HL-60 (cell line): ENCODE data around the gene DOHH.
"Not testable (repeated sequence)": the region's sequence is repeated elsewhere in the genome, so short reads cannot be mapped to it uniquely, and the experiment has no call there.

ENCODE experiments used
- DNase-seq, 2 experiments: peaks; one replicate each; pipeline ENCODE4 v3.0.0-alpha.2; 2010 to 2020; ENCODE audit warnings: low read depth in 1 of 2, low spot score in 1 of 2
- H3K27ac ChIP-seq: fragments of 250-450 bp; sonication (Bioruptor Pico); replicated peaks from 2 replicates; pipeline ENCODE4 v1.5.1; 2020; ENCODE audit warnings: mild to moderate bottlenecking, moderate library complexity
- H3K27me3 ChIP-seq: fragments of 250-450 bp; sonication (Bioruptor Pico); 2 replicates; pipeline ENCODE4 v1.5.1; 2021; ENCODE audit warnings: mild to moderate bottlenecking, moderate library complexity; ENCODE audit not compliant: insufficient read depth, poor library complexity, severe bottlenecking
- H3K4me3 ChIP-seq: replicated peaks from 2 replicates; pipeline ENCODE4 v1.5.1; 2011; ENCODE audit warnings: mild to moderate bottlenecking, control low read depth, low read length; ENCODE audit not compliant: insufficient read depth
- CTCF ChIP-seq: IDR thresholded peaks from one replicate; pipeline ENCODE4 v1.5.1; 2011; ENCODE audit warnings: low read length, control low read depth, inconsistent platforms; ENCODE audit not compliant: insufficient read depth
- GABPA ChIP-seq: IDR thresholded peaks from 2 replicates; pipeline ENCODE4 v1.6.1; 2012; ENCODE audit warnings: low read depth
- POLR2AphosphoS5 ChIP-seq: IDR thresholded peaks from 2 replicates; pipeline ENCODE4 v1.6.1; 2012; ENCODE audit warnings: low read depth
- REST ChIP-seq: IDR thresholded peaks from 2 replicates; pipeline ENCODE4 v1.6.1; 2012; ENCODE audit warnings: low read depth; ENCODE audit not compliant: insufficient replicate concordance
- SPI1 ChIP-seq: IDR thresholded peaks from 2 replicates; pipeline ENCODE4 v1.6.1; 2012; ENCODE audit warnings: low read depth, mild to moderate bottlenecking, borderline replicate concordance

Gene DOHH

GRCh38 chr19:3454656-3455392 is 45.6 kb downstream of the DOHH start:
- no peak for DNase-seq
- Histone ChIP-seq H3K27ac (no peak overlapping the region), H3K4me3 (no peak overlapping the region), H3K27me3 (no peaks in the 10 kb centered on the region)
- no peak for TF ChIP-seq REST
- no peak for TF ChIP-seq GABPA
- no peak for TF ChIP-seq POLR2AphosphoS5
- TF ChIP-seq SPI1: no peak
- no peak for TF ChIP-seq CTCF

GRCh38 chr19:3453840-3454239 is 46.6 kb downstream of the DOHH start:
- H3K27ac ChIP-seq: no peak overlapping the region
- DNase-seq: no peak
- TF ChIP-seq SPI1 (no peak), POLR2AphosphoS5 (no peak), CTCF (no peak), REST (no peak), GABPA (no peak)
- no peaks in the 10 kb centered on the region for H3K27me3 ChIP-seq
- H3K4me3 ChIP-seq: no peak overlapping the region

- H3K4me3 ChIP-seq, H3K27me3 ChIP-seq, H3K27ac ChIP-seq, DNase-seq: not testable (repeated sequence)
Observed at GRCh38 chr19:3452942-3453214, 47.6 kb downstream of the DOHH start.

GRCh38 chr19:3452171-3452941 is 48.1 kb downstream of the DOHH start:
- Histone ChIP-seq H3K27ac (no peak overlapping the region), H3K4me3 (no peak overlapping the region), H3K27me3 (no peaks in the 10 kb centered on the region)
- DNase-seq: no peak
- no peak for TF ChIP-seq GABPA
- no peak for TF ChIP-seq CTCF
